H9 (cell line): ENCODE results near the gene LRRC55. TPM values are rescaled to one million over a fixed set of nuclear protein-coding genes. Genes with fewer than 3 reads are reported as not detected.

ENCODE experiments used
- DNase-seq: peaks from one replicate; pipeline ENCODE4 v3.0.0-alpha.2; 2017
- H2AFZ ChIP-seq: one replicate; pipeline ENCODE4 v1.6.1; 2013; ENCODE audit warnings: mild to moderate bottlenecking, low read length, control low read depth, moderate library complexity
- H2AK5ac ChIP-seq: 2 replicates; pipeline ENCODE4 v1.6.1; 2013; ENCODE audit warnings: low read length, control low read depth, mixed read lengths; ENCODE audit not compliant: insufficient read length
- H2BK120ac ChIP-seq: one replicate; pipeline ENCODE4 v1.6.1; 2013; ENCODE audit warnings: low read depth, mild to moderate bottlenecking, low read length, control low read depth, inconsistent platforms; ENCODE audit not compliant: poor library complexity, severe bottlenecking
- H2BK12ac ChIP-seq: 2 replicates; pipeline ENCODE4 v1.6.1; 2013; ENCODE audit warnings: low read length, control low read depth, mixed read lengths, low read depth; ENCODE audit not compliant: insufficient read length
- H2BK15ac ChIP-seq: 2 replicates; pipeline ENCODE4 v1.6.1; 2013; ENCODE audit warnings: low read depth, low read length, control low read depth
- H2BK20ac ChIP-seq: one replicate; pipeline ENCODE4 v1.6.1; 2013; ENCODE audit warnings: low read depth, mild to moderate bottlenecking, low read length, control low read depth, inconsistent platforms; ENCODE audit not compliant: poor library complexity, severe bottlenecking
- H2BK5ac ChIP-seq: 2 replicates; pipeline ENCODE4 v1.6.1; 2013; ENCODE audit warnings: low read length, control low read depth, mixed read lengths; ENCODE audit not compliant: insufficient read length
- H3K14ac ChIP-seq: 2 replicates; pipeline ENCODE4 v1.6.1; 2013; ENCODE audit warnings: low read length, control low read depth; ENCODE audit not compliant: insufficient read depth
- H3K18ac ChIP-seq: 2 replicates; pipeline ENCODE4 v1.6.1; 2013; ENCODE audit warnings: low read depth, mild to moderate bottlenecking, mixed read lengths, low read length, control low read depth; ENCODE audit not compliant: insufficient read length
- H3K23ac ChIP-seq: 2 replicates; pipeline ENCODE4 v1.6.1; 2013; ENCODE audit warnings: low read length, control low read depth, mixed read lengths, low read depth; ENCODE audit not compliant: insufficient read length
- H3K23me2 ChIP-seq: 2 replicates; pipeline ENCODE4 v1.6.1; 2013; ENCODE audit warnings: low read depth, mild to moderate bottlenecking, mixed read lengths, low read length, control low read depth; ENCODE audit not compliant: insufficient read length, poor library complexity, severe bottlenecking
- H3K27ac ChIP-seq: 2 replicates; pipeline ENCODE4 v1.5.1; 2013; ENCODE audit warnings: low read length, control low read depth, mixed read lengths, low read depth; ENCODE audit not compliant: insufficient read length
- H3K27me3 ChIP-seq: 2 replicates; pipeline ENCODE4 v1.6.1; 2013; ENCODE audit warnings: low read length, control low read depth, inconsistent platforms; ENCODE audit not compliant: insufficient read depth
- H3K4ac ChIP-seq: 2 replicates; pipeline ENCODE4 v1.6.1; 2013; ENCODE audit warnings: low read depth, mild to moderate bottlenecking, control low read depth, inconsistent platforms, low read length, moderate library complexity
- H3K4me1 ChIP-seq: 2 replicates; pipeline ENCODE4 v1.6.1; 2013; ENCODE audit warnings: low read length, control low read depth, inconsistent platforms; ENCODE audit not compliant: insufficient read depth
- H3K4me2 ChIP-seq: 2 replicates; pipeline ENCODE4 v1.6.1; 2013; ENCODE audit warnings: low read length, control low read depth, mixed read lengths; ENCODE audit not compliant: insufficient read length, insufficient read depth
- H3K56ac ChIP-seq: 2 replicates; pipeline ENCODE4 v1.6.1; 2013; ENCODE audit warnings: low read depth, mild to moderate bottlenecking, mixed read lengths, low read length, control low read depth; ENCODE audit not compliant: insufficient read length
- H3K79me1 ChIP-seq: 2 replicates; pipeline ENCODE4 v1.6.1; 2013; ENCODE audit warnings: low read depth, mild to moderate bottlenecking, moderate library complexity, low read length, control low read depth, inconsistent platforms; ENCODE audit not compliant: insufficient read depth, poor library complexity, severe bottlenecking
- H3K79me2 ChIP-seq: 2 replicates; pipeline ENCODE4 v1.6.1; 2013; ENCODE audit warnings: low read length, control low read depth, inconsistent platforms; ENCODE audit not compliant: insufficient read depth
- H3K9ac ChIP-seq: 2 replicates; pipeline ENCODE4 v1.6.1; 2013; ENCODE audit warnings: low read length, control low read depth, mixed read lengths; ENCODE audit not compliant: insufficient read length; ENCODE audit errors: extremely low read depth
- H3K9me3 ChIP-seq: one replicate; pipeline ENCODE4 v1.6.1; 2013; ENCODE audit warnings: low read depth, low read length, inconsistent platforms; ENCODE audit not compliant: control insufficient read depth
- H3T11ph ChIP-seq: one replicate; pipeline ENCODE4 v1.6.1; 2013; ENCODE audit warnings: mild to moderate bottlenecking, low read length, control low read depth, inconsistent platforms
- H4K20me1 ChIP-seq: one replicate; pipeline ENCODE4 v1.6.1; 2013; ENCODE audit not compliant: control insufficient read depth, insufficient read length, insufficient read depth
- H4K5ac ChIP-seq: 2 replicates; pipeline ENCODE4 v1.6.1; 2013; ENCODE audit warnings: low read depth, mild to moderate bottlenecking, mixed read lengths, low read length, control low read depth; ENCODE audit not compliant: insufficient read length
- H4K8ac ChIP-seq: replicated peaks from 2 replicates; pipeline ENCODE4 v1.6.1; 2013; ENCODE audit warnings: low read length, control low read depth, mixed read lengths, low read depth; ENCODE audit not compliant: insufficient read length
- H4K91ac ChIP-seq: 2 replicates; pipeline ENCODE4 v1.6.1; 2013; ENCODE audit warnings: low read depth, mild to moderate bottlenecking, moderate library complexity, mixed read lengths, low read length, control low read depth; ENCODE audit not compliant: insufficient read length
- H3K27ac Mint-ChIP-seq, 3 experiments: 2 replicates in 2 of 3; 3 replicates in 1 of 3; pipeline ENCODE4 v1.8.0; 2020 to 2021; ENCODE audit warnings: mixed read lengths in 3 of 3, mild to moderate bottlenecking in 1 of 3, moderate library complexity in 1 of 3
- H3K27me3 Mint-ChIP-seq: 2 replicates; pipeline ENCODE4 v1.8.0; 2021; ENCODE audit warnings: low read depth, mild to moderate bottlenecking, moderate library complexity, mixed read lengths
- H3K36me3 Mint-ChIP-seq, 3 experiments: 2 replicates in 2 of 3; 3 replicates in 1 of 3; pipeline ENCODE4 v1.8.0; 2020 to 2021; ENCODE audit warnings: low read depth in 3 of 3, mixed read lengths in 3 of 3; ENCODE audit not compliant: insufficient read depth in 1 of 3
- H3K4me1 Mint-ChIP-seq, 2 experiments: 2 replicates each; pipeline ENCODE4 v1.8.0; 2020; ENCODE audit warnings: mixed read lengths in 2 of 2
- H3K4me3 Mint-ChIP-seq, 2 experiments: 2 replicates in 1 of 2; 3 replicates in 1 of 2; pipeline ENCODE4 v1.8.0; 2020 to 2021; ENCODE audit warnings: mild to moderate bottlenecking in 2 of 2, mixed read lengths in 2 of 2, moderate library complexity in 1 of 2
- H3K9me3 Mint-ChIP-seq, 2 experiments: 2 replicates in 1 of 2; 3 replicates in 1 of 2; pipeline ENCODE4 v1.8.0; 2020; ENCODE audit warnings: mild to moderate bottlenecking in 2 of 2, mixed read lengths in 2 of 2, moderate library complexity in 1 of 2
- WGBS: extraction: QIAGEN DNeasy Blood & Tissue Kit; methylation state at CpG from one replicate; pipeline ENCODE4 v1.1.7; 2013; ENCODE audit warnings: missing lambda C conversion rate, low lambda C conversion rate, mixed read lengths; ENCODE audit not compliant: insufficient read length; ENCODE audit errors: extremely low coverage; 5-methylcytosine and 5-hydroxymethylcytosine counted together
- total RNA-seq: library from RNA; stranded (reverse); gene quantifications from 2 replicates; pipeline ENCODE4 v1.2.1, GENCODE V29; 2021
- TF ChIP-seq, protein P1 (sequence below): fragments of 200-600 bp; sonication (generic); conservative IDR thresholded peaks from 3 replicates; pipeline ENCODE4 v1.8.0; 2021; ENCODE audit warnings: antibody characterized with exemption, mild to moderate bottlenecking

The LRRC55 gene
- total RNA-seq, 1 experiment from 2014 or later, result 1.0 TPM

DNA sequence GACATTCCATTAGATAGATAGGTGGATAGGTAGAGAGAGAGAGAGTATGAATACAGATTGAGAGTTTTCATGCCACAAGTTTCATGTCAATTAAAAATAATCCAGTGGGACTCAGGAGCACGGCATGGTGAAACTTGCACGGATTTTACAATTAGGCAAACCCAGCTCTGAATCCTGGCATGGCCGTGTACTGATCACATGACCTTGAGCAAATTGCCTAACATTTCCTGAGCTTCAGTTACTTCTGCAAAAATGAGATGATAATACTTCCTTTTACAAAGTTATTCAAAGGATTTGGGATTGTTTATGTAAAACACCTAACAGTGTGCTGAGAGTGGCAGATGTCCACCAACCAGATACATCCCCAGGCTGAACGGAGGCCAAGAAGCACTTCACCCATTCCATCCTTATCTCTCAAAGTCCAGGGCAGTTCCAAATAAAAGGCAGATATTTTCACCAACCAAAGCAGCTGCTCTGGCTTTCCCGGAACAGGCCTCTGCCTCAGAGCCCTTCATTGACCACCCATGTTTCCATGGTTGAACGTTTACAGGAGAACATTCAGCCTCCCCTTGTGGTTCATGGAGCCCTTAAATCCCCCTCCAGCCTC lies 37.4 kb downstream of the LRRC55 start:
- Histone ChIP-seq H4K8ac (no peak overlapping the region), H2AK5ac (no peak overlapping the region), H3K4me1 (peaks cover 4% of the 10 kb centered on the region; the same call in 1 of the 2 replicates), H3K23ac (no peak overlapping the region), H2BK5ac (no peak overlapping the region), H3K9ac (no peak overlapping the region), H3K4me2 (no peak overlapping the region), H3K79me1 (no peaks in the 10 kb centered on the region), H3K9me3 (no peaks in the 10 kb centered on the region), H2BK120ac (no peak overlapping the region), H4K91ac (no peak overlapping the region), H4K20me1 (no peaks in the 10 kb centered on the region), H3K4ac (no peak overlapping the region), H4K5ac (no peak overlapping the region), H3K23me2 (no peaks in the 10 kb centered on the region), H2AFZ (no peak overlapping the region), H3K18ac (no peak overlapping the region), H3K14ac (no peak overlapping the region), H2BK15ac (no peak overlapping the region), H3K27me3 (no peaks in the 10 kb centered on the region), H3K56ac (no peak overlapping the region), H2BK12ac (no peak overlapping the region), H3K27ac (no peak overlapping the region), H2BK20ac (no peak overlapping the region), H3T11ph (no peak overlapping the region), H3K79me2 (no peaks in the 10 kb centered on the region)
- no peak for DNase-seq
- H3K9me3 Mint-ChIP-seq, result no peaks in the 10 kb centered on the region
- peaks cover 2 to 9% of the 10 kb centered on the region in 2 experiments; a peak in 3 of 4 replicates for H3K4me1 Mint-ChIP-seq
- no peak overlapping the region for H3K4me3 Mint-ChIP-seq
- H3K36me3 Mint-ChIP-seq, result no peaks in the 10 kb centered on the region
- no peak overlapping the region for H3K27ac Mint-ChIP-seq
- peaks cover 2% of the 10 kb centered on the region for H3K27me3 Mint-ChIP-seq
- TF ChIP-seq, protein P1, sequence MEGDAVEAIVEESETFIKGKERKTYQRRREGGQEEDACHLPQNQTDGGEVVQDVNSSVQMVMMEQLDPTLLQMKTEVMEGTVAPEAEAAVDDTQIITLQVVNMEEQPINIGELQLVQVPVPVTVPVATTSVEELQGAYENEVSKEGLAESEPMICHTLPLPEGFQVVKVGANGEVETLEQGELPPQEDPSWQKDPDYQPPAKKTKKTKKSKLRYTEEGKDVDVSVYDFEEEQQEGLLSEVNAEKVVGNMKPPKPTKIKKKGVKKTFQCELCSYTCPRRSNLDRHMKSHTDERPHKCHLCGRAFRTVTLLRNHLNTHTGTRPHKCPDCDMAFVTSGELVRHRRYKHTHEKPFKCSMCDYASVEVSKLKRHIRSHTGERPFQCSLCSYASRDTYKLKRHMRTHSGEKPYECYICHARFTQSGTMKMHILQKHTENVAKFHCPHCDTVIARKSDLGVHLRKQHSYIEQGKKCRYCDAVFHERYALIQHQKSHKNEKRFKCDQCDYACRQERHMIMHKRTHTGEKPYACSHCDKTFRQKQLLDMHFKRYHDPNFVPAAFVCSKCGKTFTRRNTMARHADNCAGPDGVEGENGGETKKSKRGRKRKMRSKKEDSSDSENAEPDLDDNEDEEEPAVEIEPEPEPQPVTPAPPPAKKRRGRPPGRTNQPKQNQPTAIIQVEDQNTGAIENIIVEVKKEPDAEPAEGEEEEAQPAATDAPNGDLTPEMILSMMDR, result no peak
- no CpG with 5 or more reads among the region's 6 CpGs for WGBS
